AG04449 (cell line): ENCODE data around the gene SPAG9.
"Not testable (repeated sequence)": the region's sequence is repeated elsewhere in the genome, so short reads cannot be mapped to it uniquely, and the experiment has no call there.

Source experiments
- CTCF ChIA-PET: fragments of 350-600 bp; formaldehyde crosslinking; extraction: SDS; loops from one replicate; lab custom pipeline; 2021; ENCODE audit warnings: antibody characterized with exemption; lab: Yijun Ruan, JAX
- POLR2A ChIA-PET: fragments of 400-600, 350-600 bp; formaldehyde crosslinking; extraction: SDS; loops from one replicate; lab custom pipeline; 2020; ENCODE audit warnings: antibody characterized with exemption, inconsistent platforms; lab: Yijun Ruan, JAX
- DNase-seq: peaks from one replicate; pipeline ENCODE4 v3.0.0-alpha.2; 2010; ENCODE audit warnings: low read depth, low spot score
- H3K4me3 ChIP-seq: 2 replicates; pipeline ENCODE4 v1.5.1; 2011; ENCODE audit warnings: low read depth, mild to moderate bottlenecking, control low read depth, low read length
- CTCF ChIP-seq: IDR thresholded peaks from one replicate; pipeline ENCODE4 v1.5.1; 2011; ENCODE audit warnings: mild to moderate bottlenecking, moderate library complexity, low read length, control low read depth, inconsistent platforms; ENCODE audit not compliant: insufficient read depth; ENCODE audit errors: missing control alignments

The SPAG9 gene

GRCh38 chr17:51128076-51128475 lies 7.4 kb upstream of the SPAG9 start:
- DNase-seq, result no peak
- no peak for TF ChIP-seq CTCF
- H3K4me3 ChIP-seq, result no peak overlapping the region
- ChIA-PET CTCF (no interaction called here), POLR2A (interaction anchor here (0.7 kb wide), 1 partner anchor 27 kb away, joined by 4 read pairs; no protein-coding TSS in a partner anchor)

GRCh38 chr17:51124640-51125503 lies 4.2 kb upstream of the SPAG9 start:
- DNase-seq, result no peak
- ChIA-PET CTCF (interaction anchor here (0.7 kb wide), 1 partner anchor 123 kb away, joined by 3 read pairs; no protein-coding TSS in a partner anchor), POLR2A (no interaction called here)
- H3K4me3 ChIP-seq, result no peak overlapping the region
- TF ChIP-seq CTCF, result no peak

GRCh38 chr17:51122473-51123115 lies 1.9 kb upstream of the SPAG9 start:
- ChIA-PET POLR2A (interaction anchor here (2.6 kb wide), 1 partner anchor 31 kb away, joined by 9 read pairs; the partner anchor contains the start of gene NME1), CTCF (interaction anchor here (0.7 to 4.3 kb wide), 2 partner anchors 31 to 122 kb away, joined by 3 to 21 read pairs; partner anchors contain the start of gene NME1)
- H3K4me3 ChIP-seq, DNase-seq: not testable (repeated sequence)

DNA sequence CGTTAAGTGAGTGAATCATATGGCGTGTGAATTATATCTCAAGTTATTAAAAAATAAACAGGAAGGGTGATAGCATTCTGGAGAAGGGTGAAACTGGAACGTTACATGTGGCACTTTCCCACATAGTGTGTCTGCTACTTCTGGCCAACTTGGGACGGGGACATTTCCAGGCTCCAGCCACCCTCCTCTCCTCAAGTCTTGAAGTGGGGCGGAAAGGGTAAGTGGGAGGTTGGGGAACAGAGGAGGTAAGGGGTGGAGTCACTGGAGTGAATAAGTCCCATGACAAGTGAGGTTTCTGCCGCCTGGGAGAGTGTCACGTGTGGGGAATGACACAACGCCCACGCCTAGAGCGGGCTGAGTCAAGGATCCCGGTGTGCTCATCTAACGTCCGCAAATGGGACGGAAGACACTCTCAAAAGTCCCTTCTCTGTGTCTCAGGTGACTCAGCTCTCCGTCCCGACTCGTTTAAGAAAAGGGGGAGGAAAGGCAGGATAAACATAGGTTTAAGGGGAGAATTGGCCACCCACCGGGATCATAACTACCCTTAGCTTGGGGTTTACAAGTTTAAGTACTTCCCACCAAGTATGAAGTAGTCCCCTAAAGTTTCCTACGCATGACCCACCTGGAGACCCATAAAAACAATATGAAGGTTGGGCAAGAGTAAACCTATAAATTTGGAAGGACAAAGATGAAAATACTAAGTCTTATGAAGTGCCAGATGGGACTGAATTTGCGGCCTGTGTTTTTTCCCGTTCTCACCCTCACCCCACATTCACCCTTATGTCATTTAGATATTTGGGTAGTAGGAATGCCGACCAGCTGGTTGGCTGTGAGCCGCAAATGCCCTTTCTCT lies 1.2 kb upstream of the SPAG9 start:
- TF ChIP-seq CTCF, result no peak
- peak overlapping the region; percentile 71 for H3K4me3 ChIP-seq
- DNase-seq, result peak; percentile 82
- ChIA-PET CTCF (interaction anchor here (0.7 to 4.3 kb wide), 3 partner anchors 32 to 121 kb away, joined by 3 to 21 read pairs (median 3); partner anchors contain the start of gene NME1), POLR2A (interaction anchor here (1.5 to 2.6 kb wide), 2 partner anchors 31 to 64 kb away, joined by 3 to 9 read pairs; partner anchors contain the start of gene NME1)

DNA sequence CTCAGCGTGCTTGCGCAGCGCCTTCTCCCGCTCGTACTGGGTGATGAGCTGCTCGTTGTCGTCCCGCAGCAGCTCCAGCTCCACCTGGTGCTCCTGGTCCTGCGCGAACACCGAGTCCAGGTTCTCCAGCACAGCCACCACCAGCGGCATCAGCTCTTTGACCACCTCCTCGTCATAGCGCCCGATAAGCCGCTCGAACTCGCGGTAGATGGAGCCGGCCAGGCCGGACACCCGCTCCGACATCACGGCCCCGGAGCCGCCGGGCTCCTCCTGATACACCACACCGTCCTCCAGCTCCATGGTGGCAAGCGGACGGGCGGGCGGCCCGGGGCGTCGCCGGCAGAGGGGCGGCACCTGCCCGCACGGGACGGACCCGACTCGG lies 320 bp downstream of the SPAG9 start:
- TF ChIP-seq CTCF, result no peak
- ChIA-PET POLR2A (interaction anchor here (0.6 to 2.6 kb wide), 7 partner anchors 16 to 254 kb away, joined by 3 to 9 read pairs (median 3); partner anchors contain the start of genes NME1 and TOB1), CTCF (interaction anchor here (0.5 to 4.3 kb wide), 9 partner anchors 10 to 119 kb away, joined by 3 to 21 read pairs (median 3); partner anchors contain the start of gene NME1)
- H3K4me3 ChIP-seq, result peak overlapping the region; percentile 96
- DNase-seq, result no peak
